HEK293T (cell line): ENCODE data around the gene TRPM5.

ENCODE experiments used
- ARNT ChIP-seq: fragments of 450-650 bp; IDR thresholded peaks from 2 replicates; pipeline ENCODE4 v1.6.1; 2017; ENCODE audit warnings: mild to moderate bottlenecking
- BHLHE40 ChIP-seq: fragments of 450-650 bp; IDR thresholded peaks from 2 replicates; pipeline ENCODE4 v1.6.1; 2016; ENCODE audit warnings: mild to moderate bottlenecking, moderate library complexity, borderline replicate concordance
- FOXM1 ChIP-seq: fragments of 450-650 bp; IDR thresholded peaks from 2 replicates; pipeline ENCODE4 v1.6.1; 2017; ENCODE audit warnings: mild to moderate bottlenecking, borderline replicate concordance

- no peak for TF ChIP-seq BHLHE40
- TF ChIP-seq FOXM1 = no peak
- TF ChIP-seq ARNT = no peak
Measured at GRCh38 chr11:2489083-2489482, 44.8 kb upstream of the TRPM5 start.
